NCI-H748 treated with DMSO at 0.1 percent for 48 hours (cell line): ENCODE results near the gene WNT7A.

ENCODE experiments used
- DNase-seq: peaks from one replicate; lab custom pipeline; 2025; lab: John Stamatoyannopoulos, UW

Gene WNT7A

DNA sequence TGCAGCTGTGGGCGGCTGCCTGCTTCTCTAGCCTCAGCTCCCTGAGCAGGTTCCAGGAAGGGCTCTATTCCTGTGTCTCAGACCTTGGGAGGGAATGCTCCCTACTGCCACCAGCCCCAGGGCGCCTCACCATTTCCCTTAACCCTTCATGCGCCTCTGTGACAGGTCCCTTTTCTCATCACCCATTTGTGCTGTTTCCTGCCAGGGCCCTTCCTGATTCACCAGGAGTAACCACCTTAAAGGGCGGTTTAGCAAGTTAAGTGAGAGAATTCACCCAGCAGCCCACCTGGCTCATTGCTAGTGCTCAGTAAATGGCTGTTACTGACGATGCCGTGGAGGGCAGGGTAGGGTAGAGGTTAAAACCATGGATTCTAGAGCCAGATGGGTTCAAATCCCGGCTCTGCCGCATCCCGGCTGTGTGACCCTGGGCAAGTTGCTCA, 87.8 kb downstream of the WNT7A start:
- DNase-seq, result no peak

DNA sequence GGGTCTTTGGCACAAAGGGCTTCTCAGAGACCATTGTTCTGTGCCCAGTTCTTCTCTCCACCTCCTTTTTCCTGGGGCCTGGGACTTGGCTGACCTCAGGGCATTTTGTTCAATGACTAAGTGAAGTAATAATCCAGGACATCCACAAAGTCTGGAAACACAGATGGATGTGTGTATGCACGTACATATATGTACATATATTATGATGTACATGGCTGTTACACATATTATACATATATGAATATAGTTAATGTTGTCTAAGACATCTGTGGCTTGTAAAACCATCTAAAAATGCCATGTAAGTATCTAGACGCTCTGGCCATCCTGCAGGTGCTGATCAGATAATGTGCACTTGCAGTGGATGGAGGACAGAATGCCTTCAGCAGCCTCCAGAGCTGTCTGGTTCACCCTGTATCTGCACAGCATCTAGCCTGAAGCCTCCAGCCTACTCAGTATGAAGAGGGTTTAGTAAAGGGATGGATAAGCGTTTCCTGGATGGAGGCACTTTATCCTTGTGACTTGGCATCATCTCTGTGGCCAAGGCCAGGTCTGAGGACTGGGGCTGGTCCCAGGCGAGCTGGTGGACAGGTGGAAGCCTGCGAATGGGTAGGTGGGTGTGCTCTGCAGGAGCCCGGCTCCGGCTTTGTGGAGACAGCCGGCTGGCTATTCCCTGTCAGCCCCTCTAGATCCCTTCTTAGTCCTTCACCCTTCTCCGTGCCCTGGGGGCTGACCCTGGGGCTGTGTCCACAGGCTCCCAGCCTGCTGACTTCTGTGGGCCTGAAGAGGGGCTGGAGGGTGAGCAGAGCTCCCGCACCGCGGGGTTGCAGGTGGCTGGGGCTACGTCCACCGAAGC, 88.4 kb downstream of the WNT7A start:
- no peak for DNase-seq

DNA sequence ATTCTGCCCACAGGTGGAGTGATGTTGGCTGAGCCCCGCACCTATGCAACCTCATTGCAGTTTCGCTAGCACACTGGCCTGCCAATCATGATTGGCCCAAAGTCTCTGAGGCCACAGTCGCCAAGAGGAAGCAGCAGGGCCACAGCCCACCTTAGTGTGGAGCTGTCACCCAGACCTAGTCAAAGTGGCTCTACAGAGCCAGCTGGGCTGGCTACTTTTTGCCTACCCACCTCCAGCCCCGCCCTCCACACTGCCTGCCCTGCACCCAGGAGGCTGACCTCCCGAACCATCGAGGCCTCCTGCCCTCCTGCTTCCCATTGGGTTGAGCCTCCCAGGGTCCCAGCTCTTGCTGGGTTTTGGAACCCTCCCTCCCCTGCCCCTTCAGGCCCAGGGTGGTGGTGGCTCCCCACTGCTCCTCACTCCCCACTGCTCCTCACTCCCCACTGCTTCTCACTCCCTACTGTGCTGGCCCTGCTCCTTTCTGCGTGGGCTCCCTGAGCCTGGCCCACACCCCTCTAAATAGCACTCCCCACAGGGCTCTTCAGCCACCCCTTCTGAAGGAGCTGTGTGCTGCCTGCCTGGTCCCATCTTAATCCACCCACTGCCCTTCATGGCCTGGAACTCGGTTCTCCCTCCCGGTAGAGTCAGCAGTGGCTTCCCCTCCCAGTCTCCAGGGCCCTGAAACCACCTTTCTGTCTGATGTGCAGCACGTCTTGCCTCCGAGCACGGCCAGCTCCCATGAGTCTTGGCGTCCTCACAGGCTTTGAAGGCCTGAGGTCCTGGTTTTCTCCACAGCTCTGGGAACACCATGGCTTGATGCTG, 89.3 kb downstream of the WNT7A start:
- no peak for DNase-seq

DNA sequence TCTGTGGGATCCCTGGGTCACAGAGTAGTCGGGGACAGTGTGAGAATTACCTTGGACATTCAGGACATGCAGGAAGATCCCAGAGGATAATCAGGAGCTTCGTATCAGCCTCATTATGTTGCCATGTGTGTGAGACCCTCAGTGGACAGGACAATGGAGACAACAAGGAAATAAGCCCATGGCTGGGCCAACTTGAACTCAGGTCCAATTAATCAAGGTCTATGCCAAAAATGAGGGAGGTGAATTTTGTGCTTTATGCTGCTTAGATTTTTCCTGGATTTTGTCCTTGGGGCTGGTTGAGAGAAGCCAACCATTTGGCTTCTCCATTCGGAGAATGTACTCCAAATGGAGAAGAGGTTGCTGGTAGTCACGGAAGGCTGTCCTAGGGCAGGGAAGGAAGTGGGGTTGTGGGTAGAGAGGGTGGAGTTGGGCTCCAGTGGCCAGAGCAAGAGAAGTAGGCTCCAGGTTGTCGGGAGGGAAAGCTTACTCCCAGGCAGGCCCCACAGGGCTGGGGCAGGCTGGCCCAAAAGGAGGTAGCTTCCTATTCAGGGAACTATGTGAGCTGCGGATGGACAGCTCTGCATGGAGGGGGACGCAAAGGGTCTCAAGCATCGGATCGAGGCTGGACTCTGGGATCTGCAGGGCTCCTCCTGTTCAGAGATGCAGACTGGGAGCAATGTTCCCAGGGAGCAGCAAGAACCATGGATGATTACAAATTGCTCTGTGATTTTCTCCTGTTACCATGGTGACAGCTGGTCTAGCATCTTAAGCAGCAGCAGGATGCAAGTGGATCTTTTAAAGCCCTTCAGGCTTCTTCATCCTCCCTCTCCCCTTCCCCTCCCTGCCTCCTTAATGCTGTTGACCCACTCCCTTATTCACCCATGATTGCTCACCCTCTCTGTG, 91.1 kb downstream of the WNT7A start:
- no peak for DNase-seq

DNA sequence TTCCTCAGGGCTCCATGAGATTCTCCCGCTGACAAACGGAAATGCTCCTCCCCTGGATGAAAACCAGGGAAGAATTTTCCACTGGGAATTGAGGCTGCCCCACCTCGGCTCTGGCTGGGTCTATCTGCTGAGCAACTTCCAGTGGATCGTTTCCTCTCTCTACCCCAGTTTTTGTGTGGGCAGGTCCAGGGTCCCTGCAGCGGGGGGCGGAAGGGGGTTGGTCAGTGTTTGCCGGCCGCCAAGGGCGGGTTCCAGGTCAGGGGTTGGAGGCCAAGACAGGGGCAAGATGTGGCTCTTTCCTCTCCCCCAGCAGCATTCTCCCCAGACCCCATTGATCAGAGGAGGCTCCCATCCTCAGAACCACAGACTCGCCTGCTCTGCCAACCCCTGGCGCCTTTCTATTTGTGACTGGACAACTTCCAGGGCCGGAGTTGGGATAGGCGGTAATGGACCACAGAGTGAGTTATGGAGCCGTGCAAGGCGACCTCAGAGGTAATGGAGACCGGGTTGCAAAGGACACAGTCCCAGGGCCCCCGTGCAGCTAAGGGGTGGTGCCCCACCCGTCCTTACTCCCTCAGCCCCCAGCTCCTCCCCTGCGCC, 92.2 kb downstream of the WNT7A start:
- DNase-seq, result no peak

DNA sequence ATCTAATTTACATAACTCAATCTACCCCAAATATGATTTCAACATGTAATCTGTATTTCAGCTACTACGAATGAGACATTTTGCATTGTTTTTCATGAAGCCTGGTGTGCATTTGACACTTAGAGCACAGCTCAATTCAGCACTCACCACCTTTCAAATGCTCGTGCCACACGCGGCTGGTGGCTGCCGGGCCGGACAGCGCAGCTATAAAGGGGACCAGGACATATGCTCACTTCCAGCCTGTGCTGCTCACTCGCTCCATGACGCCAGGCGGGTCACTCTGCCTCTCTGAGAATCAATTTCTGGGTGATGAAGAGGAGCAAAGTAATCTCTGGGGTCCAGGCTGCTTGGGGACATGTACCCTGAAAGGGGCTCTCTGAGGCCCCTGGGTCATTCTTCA, 93.1 kb downstream of the WNT7A start:
- DNase-seq, result no peak

GRCh38 chr3:13785853-13786436, 93.9 kb downstream of the WNT7A start:
- DNase-seq, result no peak

DNA sequence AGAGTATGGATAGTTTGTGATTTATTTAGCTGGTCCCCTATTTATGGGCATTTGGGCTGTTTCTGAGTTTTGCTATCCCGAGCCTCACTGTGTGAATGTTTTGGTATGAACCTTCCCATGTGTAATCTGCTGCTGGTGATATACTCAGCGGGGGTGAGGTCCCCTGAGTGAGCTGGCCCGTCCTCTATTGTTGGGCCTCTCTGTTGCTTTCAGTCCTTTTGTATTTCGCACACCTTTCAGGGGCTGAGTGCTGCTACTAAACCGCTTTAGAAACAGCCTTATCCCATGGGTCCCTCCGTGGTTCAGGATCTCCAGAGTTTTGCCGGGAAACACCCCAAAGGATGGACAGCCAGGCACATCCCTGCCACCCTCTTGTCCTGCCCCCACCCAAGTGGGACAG, 94.5 kb downstream of the WNT7A start:
- DNase-seq, result no peak

- no peak for DNase-seq
Measured at GRCh38 chr3:13783476-13783875, 96.4 kb downstream of the WNT7A start.

DNA sequence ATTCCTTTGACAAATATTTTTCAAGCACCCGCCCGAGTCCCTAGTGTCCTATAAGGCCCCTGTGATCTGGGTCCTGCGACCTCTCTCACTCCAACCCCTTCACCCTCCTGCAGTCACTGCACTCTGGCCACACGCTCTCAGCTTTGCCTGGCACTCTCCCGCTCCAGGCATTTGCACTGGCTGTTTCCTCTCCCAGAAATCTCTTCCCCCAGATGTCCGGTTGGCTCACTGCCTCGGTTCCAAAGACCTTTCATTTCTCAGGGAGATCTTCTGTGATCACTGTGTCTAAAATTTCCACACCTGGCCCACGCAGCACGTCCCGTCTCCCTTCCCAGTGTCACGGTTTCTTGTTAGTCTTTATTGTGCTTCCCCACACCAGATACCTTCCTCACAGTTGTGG, 97.4 kb downstream of the WNT7A start:
- DNase-seq, result no peak

GRCh38 chr3:13781417-13781816, 98.5 kb downstream of the WNT7A start:
- no peak for DNase-seq

DNA sequence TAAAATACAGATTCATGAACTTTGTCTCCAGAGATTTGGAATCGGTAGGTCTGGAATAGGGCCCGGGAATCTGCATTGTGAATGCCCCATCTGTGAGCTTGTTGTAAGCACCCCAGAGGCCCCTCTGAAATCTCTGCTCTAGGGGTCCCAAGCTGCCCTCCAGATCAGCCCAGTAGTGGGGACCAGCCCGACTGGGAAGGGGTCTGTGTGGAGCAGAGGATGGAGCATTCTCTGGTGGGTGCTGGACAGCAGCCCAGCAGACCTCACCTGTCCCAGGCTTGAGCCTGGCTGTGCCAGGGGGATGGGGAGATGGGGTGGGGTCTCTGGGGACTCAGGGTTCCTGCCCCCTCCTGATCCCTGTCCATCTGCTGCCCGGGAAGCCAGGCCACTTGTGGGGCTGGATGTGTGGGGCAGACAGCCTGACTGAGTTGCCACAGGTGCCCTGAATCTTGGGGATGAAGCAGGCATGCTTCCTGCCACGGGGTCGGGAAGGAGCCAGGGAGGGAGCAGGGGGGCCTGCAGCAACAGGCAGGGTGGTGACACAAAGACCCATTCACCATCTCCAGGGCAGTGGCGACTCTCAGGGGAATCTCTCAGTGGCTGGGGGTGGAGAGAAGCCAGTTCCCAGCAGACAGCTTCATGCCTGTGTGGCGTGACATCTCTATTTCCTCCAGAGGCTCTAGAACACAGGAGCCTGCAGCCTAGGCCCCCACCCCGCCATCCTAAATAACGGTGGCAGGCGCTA, 99.3 kb downstream of the WNT7A start:
- no peak for DNase-seq

- no peak for DNase-seq
Measured at GRCh38 chr3:13776253-13777050, 103.4 kb downstream of the WNT7A start.

DNA sequence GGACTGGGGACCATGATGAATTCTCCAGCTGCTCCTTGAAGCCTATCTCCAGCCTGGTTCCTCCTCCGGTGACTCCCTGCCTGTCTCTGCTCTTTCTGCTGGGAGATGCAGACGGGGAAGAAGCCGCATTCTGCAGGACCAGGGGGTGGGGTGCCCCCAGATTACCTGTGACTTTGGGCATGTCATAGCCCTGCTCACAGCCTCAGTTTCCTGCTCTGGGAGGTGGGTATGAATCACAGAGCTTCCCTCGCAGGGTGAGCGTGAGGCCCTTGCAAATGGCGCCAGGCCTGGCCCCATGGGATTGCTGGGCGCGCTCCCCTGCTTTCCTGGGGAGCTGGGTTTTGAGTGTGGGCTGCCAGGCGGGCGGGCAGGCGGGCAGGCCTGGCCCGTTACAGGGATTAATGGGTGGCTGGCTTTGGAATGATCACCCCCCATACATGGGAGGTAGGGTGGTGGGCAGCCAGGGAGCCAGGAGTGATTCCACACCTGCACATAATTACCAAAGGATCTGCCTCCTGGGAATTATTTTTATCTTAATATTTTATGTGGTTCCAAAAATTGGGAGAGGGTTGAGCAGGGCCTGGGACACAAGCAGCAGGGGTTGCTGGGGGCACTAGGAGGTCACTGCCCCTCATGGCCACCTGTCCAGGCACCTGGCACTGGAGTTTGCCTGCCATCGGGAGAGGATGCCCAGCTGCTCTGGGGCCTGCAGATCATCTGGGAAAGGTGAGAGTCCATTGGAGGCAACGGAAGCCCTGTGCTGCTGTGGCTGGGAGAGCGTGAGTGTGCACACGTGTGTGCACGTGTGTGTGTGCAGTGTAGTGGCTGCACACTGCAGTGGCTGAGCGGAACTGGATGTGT, 106.8 kb downstream of the WNT7A start:
- no peak for DNase-seq

DNA sequence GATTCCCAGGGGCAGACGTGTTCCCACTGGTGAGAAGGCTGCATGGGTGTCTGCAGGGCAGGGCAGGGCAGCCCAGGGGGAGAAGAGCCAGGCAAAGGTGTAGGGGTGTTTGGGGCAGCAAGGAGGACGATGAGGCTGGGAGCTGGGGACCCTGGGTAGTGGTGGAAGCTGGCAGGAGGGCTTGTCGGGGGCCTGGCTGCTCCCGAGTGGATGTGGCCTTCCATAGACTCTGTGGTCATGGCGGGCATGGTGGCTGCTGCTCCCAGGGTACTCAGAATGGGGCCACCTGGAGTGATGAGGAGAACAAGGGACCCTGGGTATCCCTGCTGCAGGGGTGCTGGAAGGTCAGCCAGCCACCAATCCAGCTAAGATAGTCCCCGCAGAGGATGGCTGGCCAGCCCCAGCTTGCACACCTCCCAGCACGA, 107.5 kb downstream of the WNT7A start:
- no peak for DNase-seq

DNA sequence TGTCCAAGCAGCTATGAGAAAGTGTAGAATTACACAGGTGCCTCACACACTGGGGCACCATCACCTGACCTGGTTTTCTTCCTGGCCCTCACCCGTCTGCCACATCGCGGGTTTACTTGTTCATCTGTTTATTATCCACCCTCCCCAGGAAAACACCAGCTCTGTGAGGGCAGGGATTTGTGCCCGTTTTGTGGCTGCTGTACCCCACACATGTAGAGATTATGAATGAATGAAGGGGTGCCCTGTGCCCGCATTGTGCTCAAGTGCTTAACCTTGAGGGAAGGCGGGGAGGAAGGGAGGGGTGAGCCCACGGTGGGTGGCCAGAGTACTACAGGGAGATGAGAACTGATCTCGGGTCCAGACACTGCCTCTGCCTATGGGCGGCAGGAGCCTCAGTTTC, 108.4 kb downstream of the WNT7A start:
- no peak for DNase-seq

- DNase-seq, result no peak
Measured at GRCh38 chr3:13770170-13771169, 109.4 kb downstream of the WNT7A start.

DNA sequence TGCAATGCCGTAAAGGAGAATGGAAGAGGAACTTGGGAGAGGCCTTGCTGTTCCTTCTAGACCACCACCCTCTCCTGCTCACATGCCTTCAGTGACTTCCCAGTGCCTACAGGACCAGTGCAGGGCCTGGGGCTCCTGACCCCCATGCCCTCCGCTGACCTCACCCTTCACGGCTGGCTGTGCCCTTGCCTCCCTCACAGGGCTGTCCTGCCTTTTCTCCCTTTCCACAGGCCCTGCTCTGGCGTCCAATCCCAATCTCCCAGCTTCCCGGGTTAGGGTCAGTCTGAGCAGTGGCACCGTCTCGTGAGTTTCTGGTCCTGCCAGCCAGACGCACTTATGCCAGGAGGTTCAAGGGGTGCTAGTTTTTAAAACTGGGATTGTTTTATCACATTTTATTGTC, 110.4 kb downstream of the WNT7A start:
- no peak for DNase-seq
